Inflammatory macrophage (primary cell): ENCODE data around the gene PEAK1.

Source experiments
- DNase-seq, 2 donors: peaks; one replicate each; pipeline ENCODE4 v3.0.0-alpha.2; 2020 to 2022

Gene PEAK1

GRCh38 chr15:77402740-77403379, 17.0 kb downstream of the PEAK1 start:
- DNase-seq, result peak; percentile 70 to 72

GRCh38 chr15:77400258-77400657, 19.6 kb downstream of the PEAK1 start:
- no peak for DNase-seq

GRCh38 chr15:77398927-77399326, 21.0 kb downstream of the PEAK1 start:
- DNase-seq, result no peak

GRCh38 chr15:77396692-77397091, 23.2 kb downstream of the PEAK1 start:
- DNase-seq, result no peak

GRCh38 chr15:77395013-77395774, 24.7 kb downstream of the PEAK1 start:
- no peak for DNase-seq

- no peak for DNase-seq
Measured at GRCh38 chr15:77393471-77393840, 26.4 kb downstream of the PEAK1 start.

- no peak for DNase-seq
Measured at GRCh38 chr15:77392762-77393470, 27.0 kb downstream of the PEAK1 start.

GRCh38 chr15:77391372-77391951, 28.4 kb downstream of the PEAK1 start:
- DNase-seq, result no peak

- peak in 1 of 2 donors; percentile 33 for DNase-seq
Measured at GRCh38 chr15:77387365-77388105, 32.4 kb downstream of the PEAK1 start.

GRCh38 chr15:77386626-77387025, 33.3 kb downstream of the PEAK1 start:
- DNase-seq, result no peak

- no peak for DNase-seq
Measured at GRCh38 chr15:77384589-77385359, 35.1 kb downstream of the PEAK1 start.

GRCh38 chr15:77384086-77384485, 35.8 kb downstream of the PEAK1 start:
- no peak for DNase-seq

GRCh38 chr15:77380033-77380432, 39.9 kb downstream of the PEAK1 start:
- no peak for DNase-seq

- DNase-seq, result no peak
Measured at GRCh38 chr15:77376770-77377169, 43.1 kb downstream of the PEAK1 start.

- no peak for DNase-seq
Measured at GRCh38 chr15:77375133-77375532, 44.8 kb downstream of the PEAK1 start.

- no peak for DNase-seq
Measured at GRCh38 chr15:77373441-77373840, 46.5 kb downstream of the PEAK1 start.

GRCh38 chr15:77371850-77372563, 47.9 kb downstream of the PEAK1 start:
- DNase-seq, result peak in 1 of 2 donors; percentile 20

- no peak for DNase-seq
Measured at GRCh38 chr15:77370580-77370979, 49.3 kb downstream of the PEAK1 start.

GRCh38 chr15:77369168-77369567, 50.7 kb downstream of the PEAK1 start:
- DNase-seq, result no peak

- DNase-seq, result no peak
Measured at GRCh38 chr15:77367631-77368030, 52.3 kb downstream of the PEAK1 start.

- DNase-seq, result peak; percentile 2 to 8
Measured at GRCh38 chr15:77361456-77361855, 58.4 kb downstream of the PEAK1 start.
